Endothelial cell of umbilical vein (primary cell): Measurements from ENCODE around the gene CXCL14. TPM values are rescaled to one million over a fixed set of nuclear protein-coding genes. Genes with fewer than 3 reads are reported as not detected.

ENCODE experiments used
- BruUV-seq: library from RNA; stranded (reverse); fragments of 400-500 nt; replicated peaks from 2 replicates; lab custom pipeline; 2021; lab: Mats Ljungman, UMichigan
- CTCF ChIA-PET: fragments of 300-600, 350-600 bp; sonication (Branson Sonifier 250); formaldehyde crosslinking; loops from one replicate; lab custom pipeline; 2021; ENCODE audit warnings: antibody characterized with exemption, inconsistent platforms; lab: Charles Lee
- POLR2A ChIA-PET: fragments of 300-600, 350-600 bp; sonication (Branson Sonifier 250); formaldehyde crosslinking; loops from one replicate; lab custom pipeline; 2021; ENCODE audit warnings: antibody characterized with exemption, inconsistent platforms; lab: Charles Lee
- DNase-seq: peaks from one replicate; pipeline ENCODE4 v3.0.0-alpha.2; 2011; ENCODE audit warnings: low read depth, low spot score
- FAIRE-seq: peaks from 2 replicates; lab custom pipeline; 2011; peaks lifted over from hg19 to GRCh38; lab: Jason Lieb, UNC
- H2AFZ ChIP-seq: 2 replicates; pipeline ENCODE4 v1.6.0; 2012; ENCODE audit warnings: low read depth, low read length, control low read depth, inconsistent platforms
- H3K27ac ChIP-seq: 2 replicates; pipeline ENCODE4 v1.5.1; 2011; ENCODE audit warnings: low read depth, mild to moderate bottlenecking, control low read depth, low read length, moderate library complexity; ENCODE audit not compliant: insufficient read depth
- H3K27me3 ChIP-seq, 2 experiments: 2 replicates each; pipeline versions ENCODE4 v1.6.0 to v1.6.1; 2011; ENCODE audit warnings: low read length in 2 of 2, mixed read lengths in 1 of 2; ENCODE audit not compliant: control insufficient read depth in 2 of 2, insufficient read depth in 2 of 2
- H3K36me3 ChIP-seq, 2 experiments: 2 replicates in 1 of 2; 3 replicates in 1 of 2; pipeline ENCODE4 v1.5.1; 2011; ENCODE audit warnings: low read length in 2 of 2, mild to moderate bottlenecking in 1 of 2, moderate library complexity in 1 of 2; ENCODE audit not compliant: control insufficient read depth in 2 of 2, insufficient read depth in 2 of 2; ENCODE audit errors: extremely low read depth in 1 of 2
- H3K4me1 ChIP-seq: 3 replicates; pipeline ENCODE4 v1.5.1; 2011; ENCODE audit warnings: mild to moderate bottlenecking, low read length; ENCODE audit not compliant: control insufficient read depth, insufficient read depth; ENCODE audit errors: extremely low read depth
- H3K4me2 ChIP-seq: 2 replicates; pipeline ENCODE4 v1.6.1; 2011; ENCODE audit warnings: low read length, control low read depth, mixed read lengths; ENCODE audit not compliant: insufficient read depth
- H3K4me3 ChIP-seq, 3 experiments: fragments of 200-600 bp in 1 of 3; sonication (generic), shearing (Covaris generic) in 1 of 3; replicated peaks in 1 of 3; 2 replicates each; pipeline ENCODE4 v1.5.1; 2011 to 2016; ENCODE audit warnings: control low read depth in 3 of 3, low read length in 3 of 3, mild to moderate bottlenecking in 2 of 3, inconsistent platforms in 1 of 3, low read depth in 1 of 3, moderate library complexity in 1 of 3; ENCODE audit not compliant: insufficient read depth in 1 of 3
- H3K79me2 ChIP-seq: 2 replicates; pipeline ENCODE4 v1.6.0; 2012; ENCODE audit warnings: low read length, inconsistent platforms; ENCODE audit not compliant: control insufficient read depth, insufficient read depth
- H3K9ac ChIP-seq: replicated peaks from 2 replicates; pipeline ENCODE3; 2011; ENCODE audit warnings: low read length, control low read depth; ENCODE audit not compliant: insufficient read depth; ENCODE audit errors: extremely low read depth
- H3K9me1 ChIP-seq: replicated peaks from 3 replicates; pipeline ENCODE4 v1.6.0; 2011; ENCODE audit warnings: mild to moderate bottlenecking, low read length; ENCODE audit not compliant: control insufficient read depth, insufficient read depth; ENCODE audit errors: extremely low read depth
- H3K9me3 ChIP-seq: replicated peaks from 2 replicates; pipeline ENCODE4 v1.5.1; 2012; ENCODE audit warnings: low read length, inconsistent platforms; ENCODE audit not compliant: control insufficient read depth, insufficient read depth
- H4K20me1 ChIP-seq: replicated peaks from 2 replicates; pipeline ENCODE3; 2011; ENCODE audit warnings: mild to moderate bottlenecking, low read length; ENCODE audit not compliant: control insufficient read depth, insufficient read depth; ENCODE audit errors: extremely low read depth
- EZH2 ChIP-seq: IDR thresholded peaks from 2 replicates; pipeline ENCODE4 v1.6.1; 2012; ENCODE audit warnings: borderline replicate concordance, low read depth, mild to moderate bottlenecking, moderate library complexity, low read length, inconsistent platforms; ENCODE audit not compliant: severe bottlenecking
- FOS ChIP-seq: IDR thresholded peaks from 2 replicates; pipeline ENCODE4 v1.6.1; 2011; ENCODE audit warnings: mild to moderate bottlenecking, low read length, moderate library complexity, borderline replicate concordance; ENCODE audit not compliant: insufficient read depth
- GATA2 ChIP-seq: IDR thresholded peaks from 2 replicates; pipeline ENCODE4 v1.7.0; 2011; ENCODE audit warnings: low read depth, mild to moderate bottlenecking, moderate library complexity, mixed read lengths, low read length; ENCODE audit not compliant: insufficient read length, insufficient read depth
- JUN ChIP-seq: IDR thresholded peaks from 2 replicates; pipeline ENCODE4 v1.6.1; 2011; ENCODE audit warnings: borderline replicate concordance, low read depth; ENCODE audit not compliant: insufficient read length, insufficient read depth
- MYC ChIP-seq: IDR thresholded peaks from one replicate; pipeline ENCODE4 v1.6.1; 2011; ENCODE audit warnings: mild to moderate bottlenecking, low read depth, low read length
- POLR2A ChIP-seq: IDR thresholded peaks from 2 replicates; pipeline ENCODE4 v1.6.1; 2012; ENCODE audit warnings: low read depth, mild to moderate bottlenecking, control low read depth, low read length
- POLR2AphosphoS5 ChIP-seq: IDR thresholded peaks from 2 replicates; pipeline ENCODE4 v1.6.1; 2012; ENCODE audit warnings: low read depth, mild to moderate bottlenecking, control low read depth, low read length, moderate library complexity; ENCODE audit not compliant: insufficient read depth
- dilution Hi-C: fragments of 300-500 bp; cut with MboI; formaldehyde crosslinking; loops from one replicate; pipeline ENCODE4 v1.15.0; 2019; ENCODE audit warnings: low sequenced_read_pairs; ENCODE audit not compliant: extremely low pct_ligation_motif_present
- intact Hi-C: fragments of 100-400 bp; cut with micrococcal nuclease; formaldehyde crosslinking; loops from one replicate; pipeline ENCODE4 v1.10.0; 2022
- polyA plus RNA-seq, 4 experiments: library from polyadenylated mRNA; depleted of rRNA in 3 of 4; stranded (reverse) in 3 of 4; unstranded in 1 of 4; fragments of >200 nt; gene quantifications; 2 replicates each; pipeline versions ENCODE4 v1.2.1 to v1.2.3, GENCODE V29; 2011 to 2012; ENCODE audit warnings: missing spikeins in 1 of 4
- total RNA-seq: library from RNA; stranded (reverse); gene quantifications from 2 replicates; pipeline ENCODE4 v1.2.3, GENCODE V29; 2021
- TF ChIP-seq, protein P1 (sequence below), 2 donors: IDR thresholded peaks; 1 replicate in 1 of 2; 2 replicates in 1 of 2; pipeline ENCODE4 v1.5.1; 2011; ENCODE audit warnings: low read length in 2 of 2, mild to moderate bottlenecking in 2 of 2, moderate library complexity in 2 of 2, control low read depth in 1 of 2, inconsistent platforms in 1 of 2, low read depth in 1 of 2; ENCODE audit not compliant: insufficient read depth in 1 of 2; ENCODE audit errors: extremely low read depth in 1 of 2
- TF ChIP-seq, protein P2 (sequence below): IDR thresholded peaks from 2 replicates; pipeline ENCODE4 v1.6.1; 2011; ENCODE audit not compliant: insufficient read depth, insufficient read length

CXCL14 gene
- total and polyA plus RNA-seq, 2 donors (not counting 3 experiments of a cell fraction or from before 2014, with no cell fraction given): not detected

DNA sequence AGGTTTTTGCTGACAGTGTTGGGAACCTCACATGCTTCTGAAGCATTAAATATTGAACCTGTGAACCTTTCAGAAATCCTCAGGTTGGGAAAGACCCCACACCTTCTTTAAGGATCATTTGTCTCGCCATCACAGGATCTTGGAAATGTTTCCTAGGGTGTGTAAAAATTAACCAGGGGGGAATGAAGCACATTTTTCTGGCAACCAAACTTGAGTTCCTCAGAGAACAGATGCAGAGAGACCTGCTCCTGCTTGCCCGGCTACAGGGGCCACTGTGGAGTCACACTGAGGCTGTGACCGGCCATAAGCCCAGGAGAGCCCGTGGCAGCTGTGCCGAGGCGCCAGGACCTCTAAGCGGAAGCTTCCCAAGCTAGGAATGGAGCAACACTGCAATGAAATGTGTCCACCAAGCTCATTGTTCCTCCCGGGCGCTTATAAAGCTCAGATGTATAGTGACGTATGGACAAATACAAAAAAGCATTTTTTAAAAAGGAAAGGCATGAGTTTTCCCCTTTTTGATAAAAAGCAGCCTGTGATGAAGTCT lies 7.7 kb downstream of the CXCL14 start:
- Histone ChIP-seq H4K20me1 (no peaks in the 10 kb centered on the region), H3K36me3 (no peaks in the 10 kb centered on the region), H3K4me3 (no peak overlapping the region), H3K27me3 (peaks cover under 1 to 4% of the 10 kb centered on the region in 2 experiments), H3K9ac (no peak overlapping the region), H3K4me2 (no peak overlapping the region), H3K79me2 (no peaks in the 10 kb centered on the region), H3K4me1 (no peaks in the 10 kb centered on the region), H3K27ac (no peak overlapping the region), H3K9me3 (no peaks in the 10 kb centered on the region), H2AFZ (no peak overlapping the region), H3K9me1 (no peaks in the 10 kb centered on the region)
- dilution Hi-C loops: loop anchor here (25.0 kb wide), 1 partner anchor 109 kb away; the partner anchor contains the start of gene TIFAB
- TF ChIP-seq POLR2A (no peak), GATA2 (no peak), MYC (no peak), POLR2AphosphoS5 (no peak), JUN (no peak), FOS (no peak), EZH2 (no peak)
- TF ChIP-seq, protein P1, sequence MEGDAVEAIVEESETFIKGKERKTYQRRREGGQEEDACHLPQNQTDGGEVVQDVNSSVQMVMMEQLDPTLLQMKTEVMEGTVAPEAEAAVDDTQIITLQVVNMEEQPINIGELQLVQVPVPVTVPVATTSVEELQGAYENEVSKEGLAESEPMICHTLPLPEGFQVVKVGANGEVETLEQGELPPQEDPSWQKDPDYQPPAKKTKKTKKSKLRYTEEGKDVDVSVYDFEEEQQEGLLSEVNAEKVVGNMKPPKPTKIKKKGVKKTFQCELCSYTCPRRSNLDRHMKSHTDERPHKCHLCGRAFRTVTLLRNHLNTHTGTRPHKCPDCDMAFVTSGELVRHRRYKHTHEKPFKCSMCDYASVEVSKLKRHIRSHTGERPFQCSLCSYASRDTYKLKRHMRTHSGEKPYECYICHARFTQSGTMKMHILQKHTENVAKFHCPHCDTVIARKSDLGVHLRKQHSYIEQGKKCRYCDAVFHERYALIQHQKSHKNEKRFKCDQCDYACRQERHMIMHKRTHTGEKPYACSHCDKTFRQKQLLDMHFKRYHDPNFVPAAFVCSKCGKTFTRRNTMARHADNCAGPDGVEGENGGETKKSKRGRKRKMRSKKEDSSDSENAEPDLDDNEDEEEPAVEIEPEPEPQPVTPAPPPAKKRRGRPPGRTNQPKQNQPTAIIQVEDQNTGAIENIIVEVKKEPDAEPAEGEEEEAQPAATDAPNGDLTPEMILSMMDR (IDR thresholded peaks at IDR 0.05; ENCODE audit: extremely low read depth in 1 of 2, insufficient read depth in 1 of 2, low read depth in 1 of 2, low read length in 2 of 2): no peak
- TF ChIP-seq, protein P2, sequence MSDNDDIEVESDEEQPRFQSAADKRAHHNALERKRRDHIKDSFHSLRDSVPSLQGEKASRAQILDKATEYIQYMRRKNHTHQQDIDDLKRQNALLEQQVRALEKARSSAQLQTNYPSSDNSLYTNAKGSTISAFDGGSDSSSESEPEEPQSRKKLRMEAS: no peak
- ChIA-PET POLR2A (no interaction called here), CTCF (interaction anchor here (1.0 to 14.3 kb wide), 5 partner anchors 10 to 259 kb away, joined by 3 to 664 read pairs (median 7); no protein-coding TSS in a partner anchor)
- no peak for FAIRE-seq
- no TSS peak for BruUV-seq
- DNase-seq: no peak
- intact Hi-C loops: no loop called here
